ENCODE data around the gene ZNF574.

Gene ZNF574

DNA sequence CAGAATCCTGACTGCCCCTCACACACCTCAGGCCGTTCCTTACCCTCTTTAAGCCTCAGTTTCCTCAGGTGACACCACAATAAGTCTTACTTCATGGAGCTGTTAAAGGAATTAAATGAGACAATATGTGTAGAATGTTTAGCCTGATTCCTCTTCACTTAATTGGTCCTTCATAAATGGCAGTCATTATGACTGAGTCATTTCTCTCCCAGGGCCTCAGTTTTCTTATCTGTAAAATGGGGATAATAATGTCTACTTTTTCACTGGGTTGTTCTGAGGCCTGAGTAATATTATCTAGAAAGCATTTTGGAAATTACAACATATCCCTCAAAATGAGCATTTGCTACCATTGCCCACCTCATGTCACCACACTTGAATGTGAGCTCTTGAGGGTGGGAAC, 34.7 kb downstream of the ZNF574 start:
- H3K36me3 ChIP-seq (ENCODE audit: control insufficient read depth, low read depth, low read length) = no peaks in the 10 kb centered on the region
- no peak overlapping the region for H3K4me3 ChIP-seq (ENCODE audit: low read length)
- H3K9me3 ChIP-seq (ENCODE audit: control insufficient read depth, low read depth, low read length) = no peaks in the 10 kb centered on the region
- no peak overlapping the region for H3K9ac ChIP-seq (ENCODE audit: low read length)
- H3K27me3 ChIP-seq (ENCODE audit: control insufficient read depth, insufficient read depth, low read length) = peaks cover 1% of the 10 kb centered on the region
- no peak overlapping the region for H3K27ac ChIP-seq (ENCODE audit: low read length)
- H3K4me1 ChIP-seq (ENCODE audit: control insufficient read depth, low read depth, low read length) = peaks cover 18% of the 10 kb centered on the region

DNA sequence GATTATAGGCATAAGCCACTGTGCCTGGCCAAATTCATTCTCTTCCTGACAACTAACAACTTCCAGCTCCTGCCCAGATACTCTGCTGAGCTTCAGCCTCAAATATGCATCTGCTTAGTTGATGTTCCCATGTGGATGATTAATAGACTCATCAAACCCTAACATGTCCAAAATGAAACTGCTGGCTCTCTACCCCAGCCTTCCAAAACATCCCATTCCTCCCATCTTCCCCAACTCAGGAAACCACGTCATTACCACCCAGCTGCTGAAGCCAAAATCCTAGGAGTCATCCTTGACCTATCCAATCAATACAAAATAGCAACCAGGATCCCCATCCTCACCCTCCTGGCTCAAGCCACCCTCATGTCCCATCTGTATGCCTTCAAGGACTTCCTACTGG, 35.4 kb downstream of the ZNF574 start:
- Histone ChIP-seq H3K36me3 (ENCODE audit: control insufficient read depth, low read depth, low read length) (no peaks in the 10 kb centered on the region), H3K4me1 (ENCODE audit: control insufficient read depth, low read depth, low read length) (peaks cover 18% of the 10 kb centered on the region), H3K4me3 (ENCODE audit: low read length) (no peak overlapping the region), H3K27ac (ENCODE audit: low read length) (no peak overlapping the region), H3K27me3 (ENCODE audit: control insufficient read depth, insufficient read depth, low read length) (no peaks in the 10 kb centered on the region), H3K9ac (ENCODE audit: low read length) (no peak overlapping the region), H3K9me3 (ENCODE audit: control insufficient read depth, low read depth, low read length) (no peaks in the 10 kb centered on the region)

DNA sequence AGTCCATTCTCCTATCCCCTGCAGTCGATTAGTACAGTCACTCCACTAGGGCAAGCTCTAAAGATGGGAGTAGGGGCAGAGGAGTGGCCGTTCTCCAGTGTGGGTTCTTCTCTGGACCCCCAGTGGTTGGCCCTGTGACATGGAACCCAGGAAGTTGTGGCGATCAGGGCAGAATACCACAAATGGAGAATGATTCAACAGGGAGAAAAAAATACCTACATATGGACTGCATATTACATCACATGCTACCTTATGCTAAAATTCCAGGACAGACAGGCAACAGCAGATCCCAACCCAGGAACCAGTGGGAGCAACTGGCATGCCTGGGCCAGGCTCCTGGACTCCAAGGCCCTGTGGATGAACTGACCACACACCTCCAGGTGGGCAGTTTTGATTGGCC, 35.8 kb downstream of the ZNF574 start:
- Histone ChIP-seq H3K9me3 (ENCODE audit: control insufficient read depth, low read depth, low read length) (no peaks in the 10 kb centered on the region), H3K27ac (ENCODE audit: low read length) (no peak overlapping the region), H3K36me3 (ENCODE audit: control insufficient read depth, low read depth, low read length) (no peaks in the 10 kb centered on the region), H3K4me1 (ENCODE audit: control insufficient read depth, low read depth, low read length) (peaks cover 18% of the 10 kb centered on the region), H3K9ac (ENCODE audit: low read length) (no peak overlapping the region), H3K27me3 (ENCODE audit: control insufficient read depth, insufficient read depth, low read length) (no peaks in the 10 kb centered on the region), H3K4me3 (ENCODE audit: low read length) (no peak overlapping the region)

DNA sequence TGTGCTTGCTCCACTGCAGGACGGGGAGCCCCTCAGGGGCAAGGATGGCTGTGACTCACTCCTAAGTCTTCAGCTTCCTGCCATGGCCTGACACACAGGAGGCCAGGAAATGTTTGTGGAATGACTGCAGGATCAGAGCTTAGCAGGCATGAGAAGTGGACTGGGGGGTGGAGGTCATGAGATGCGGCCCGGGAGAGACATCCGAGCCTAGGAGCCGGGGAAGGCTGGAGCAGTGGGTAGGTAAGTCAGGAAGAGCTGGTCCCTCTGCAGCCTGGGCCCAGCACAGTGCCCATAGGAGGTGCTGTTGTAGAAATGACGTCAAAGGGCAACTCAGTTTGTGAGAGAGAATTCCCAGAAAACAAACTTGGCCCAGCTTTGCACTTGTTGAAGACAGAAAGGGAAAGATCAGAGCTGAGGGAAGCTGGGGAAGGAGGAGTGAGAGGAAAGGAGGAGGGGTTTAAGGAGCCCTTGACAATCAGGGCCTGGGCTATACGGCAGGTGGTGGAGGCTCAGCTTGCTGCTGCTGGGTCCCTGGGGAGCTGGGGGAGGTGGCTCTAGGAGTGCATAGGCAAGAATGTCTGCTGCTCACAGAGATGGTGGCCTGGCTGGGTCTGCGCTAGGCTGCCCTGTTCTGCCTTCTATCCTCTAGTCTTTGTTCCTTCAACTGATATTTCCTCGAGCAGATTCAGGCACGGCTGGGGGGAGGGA, 37.8 kb downstream of the ZNF574 start:
- peak overlapping the region; percentile 11 for H3K4me3 ChIP-seq (ENCODE audit: low read length)
- no peaks in the 10 kb centered on the region for H3K36me3 ChIP-seq (ENCODE audit: control insufficient read depth, low read depth, low read length)
- H3K27ac ChIP-seq (ENCODE audit: low read length) = no peak overlapping the region
- peaks cover 16% of the 10 kb centered on the region for H3K4me1 ChIP-seq (ENCODE audit: control insufficient read depth, low read depth, low read length)
- no peaks in the 10 kb centered on the region for H3K27me3 ChIP-seq (ENCODE audit: control insufficient read depth, insufficient read depth, low read length)
- H3K9ac ChIP-seq (ENCODE audit: low read length) = no peak overlapping the region
- no peaks in the 10 kb centered on the region for H3K9me3 ChIP-seq (ENCODE audit: control insufficient read depth, low read depth, low read length)

DNA sequence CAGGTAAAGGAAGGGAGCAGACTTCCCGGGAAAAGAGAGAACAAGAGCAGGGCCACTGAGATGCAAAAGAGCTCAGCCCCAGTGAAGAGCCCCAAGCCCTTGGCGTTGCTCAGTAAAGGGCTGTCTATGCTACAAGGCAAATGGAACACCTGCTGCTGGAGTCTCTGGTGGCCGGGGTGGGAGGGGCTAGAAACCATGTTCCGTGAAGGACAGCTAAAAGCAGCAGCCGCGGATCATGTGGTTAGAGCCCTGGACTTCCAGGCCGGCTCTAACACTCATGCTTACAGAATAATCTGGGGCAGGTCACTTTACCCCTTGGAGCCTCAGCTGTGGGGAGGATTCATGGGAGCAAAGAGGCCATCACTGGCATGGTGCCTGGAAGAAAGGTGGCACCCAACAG, 38.4 kb downstream of the ZNF574 start:
- H3K4me1 ChIP-seq (ENCODE audit: control insufficient read depth, low read depth, low read length) = peaks cover 14% of the 10 kb centered on the region
- H3K27ac ChIP-seq (ENCODE audit: low read length) = no peak overlapping the region
- peak overlapping the region; percentile 11 for H3K4me3 ChIP-seq (ENCODE audit: low read length)
- H3K27me3 ChIP-seq (ENCODE audit: control insufficient read depth, insufficient read depth, low read length) = no peaks in the 10 kb centered on the region
- H3K9ac ChIP-seq (ENCODE audit: low read length) = no peak overlapping the region
- no peaks in the 10 kb centered on the region for H3K36me3 ChIP-seq (ENCODE audit: control insufficient read depth, low read depth, low read length)
- H3K9me3 ChIP-seq (ENCODE audit: control insufficient read depth, low read depth, low read length) = no peaks in the 10 kb centered on the region

DNA sequence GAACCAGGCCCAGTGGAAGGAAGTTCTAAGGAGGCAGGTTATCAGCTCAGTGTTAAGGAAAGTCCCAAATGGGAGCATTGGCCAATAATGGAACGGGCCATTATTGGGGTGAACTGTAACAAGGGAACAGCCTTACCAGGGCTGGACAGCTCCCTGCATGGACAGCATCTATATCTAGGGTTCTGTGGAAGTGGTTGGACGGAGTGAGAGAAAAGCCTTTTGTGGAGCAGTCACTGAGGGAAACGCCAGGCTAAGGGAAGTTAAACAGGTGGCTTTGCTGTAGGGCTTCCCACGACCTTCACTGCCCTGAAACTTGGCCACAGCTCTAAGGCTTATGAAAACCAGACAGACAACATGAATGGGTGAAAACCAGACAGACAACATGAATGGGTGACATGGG, 39.3 kb downstream of the ZNF574 start:
- H3K36me3 ChIP-seq (ENCODE audit: control insufficient read depth, low read depth, low read length) = no peaks in the 10 kb centered on the region
- H3K27ac ChIP-seq (ENCODE audit: low read length) = no peak overlapping the region
- H3K9ac ChIP-seq (ENCODE audit: low read length) = no peak overlapping the region
- peaks cover 14% of the 10 kb centered on the region for H3K4me1 ChIP-seq (ENCODE audit: control insufficient read depth, low read depth, low read length)
- H3K9me3 ChIP-seq (ENCODE audit: control insufficient read depth, low read depth, low read length) = no peaks in the 10 kb centered on the region
- no peaks in the 10 kb centered on the region for H3K27me3 ChIP-seq (ENCODE audit: control insufficient read depth, insufficient read depth, low read length)
- H3K4me3 ChIP-seq (ENCODE audit: low read length) = no peak overlapping the region

DNA sequence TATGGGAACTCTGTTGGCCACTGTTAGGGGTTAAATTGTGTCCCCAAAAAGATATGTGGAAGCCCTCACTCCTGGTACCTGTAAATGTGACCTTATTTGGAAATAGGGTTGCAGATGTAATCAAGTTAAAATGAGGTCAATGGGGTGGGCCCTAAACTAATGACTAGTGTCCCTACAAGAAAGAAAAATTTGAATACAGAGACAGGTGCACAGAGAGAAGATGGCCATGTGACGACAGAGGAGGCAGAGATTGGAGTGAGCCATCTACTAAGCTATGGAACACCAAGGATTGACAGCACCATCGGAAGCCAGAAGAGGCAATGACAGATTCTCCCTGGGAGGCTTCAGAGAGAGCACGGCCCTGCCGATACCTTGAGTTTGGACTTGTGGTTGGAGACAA, 39.7 kb downstream of the ZNF574 start:
- H3K36me3 ChIP-seq (ENCODE audit: control insufficient read depth, low read depth, low read length) = no peaks in the 10 kb centered on the region
- peaks cover 14% of the 10 kb centered on the region for H3K4me1 ChIP-seq (ENCODE audit: control insufficient read depth, low read depth, low read length)
- H3K27me3 ChIP-seq (ENCODE audit: control insufficient read depth, insufficient read depth, low read length) = no peaks in the 10 kb centered on the region
- H3K4me3 ChIP-seq (ENCODE audit: low read length) = no peak overlapping the region
- H3K9ac ChIP-seq (ENCODE audit: low read length) = no peak overlapping the region
- no peak overlapping the region for H3K27ac ChIP-seq (ENCODE audit: low read length)
- H3K9me3 ChIP-seq (ENCODE audit: control insufficient read depth, low read depth, low read length) = no peaks in the 10 kb centered on the region

DNA sequence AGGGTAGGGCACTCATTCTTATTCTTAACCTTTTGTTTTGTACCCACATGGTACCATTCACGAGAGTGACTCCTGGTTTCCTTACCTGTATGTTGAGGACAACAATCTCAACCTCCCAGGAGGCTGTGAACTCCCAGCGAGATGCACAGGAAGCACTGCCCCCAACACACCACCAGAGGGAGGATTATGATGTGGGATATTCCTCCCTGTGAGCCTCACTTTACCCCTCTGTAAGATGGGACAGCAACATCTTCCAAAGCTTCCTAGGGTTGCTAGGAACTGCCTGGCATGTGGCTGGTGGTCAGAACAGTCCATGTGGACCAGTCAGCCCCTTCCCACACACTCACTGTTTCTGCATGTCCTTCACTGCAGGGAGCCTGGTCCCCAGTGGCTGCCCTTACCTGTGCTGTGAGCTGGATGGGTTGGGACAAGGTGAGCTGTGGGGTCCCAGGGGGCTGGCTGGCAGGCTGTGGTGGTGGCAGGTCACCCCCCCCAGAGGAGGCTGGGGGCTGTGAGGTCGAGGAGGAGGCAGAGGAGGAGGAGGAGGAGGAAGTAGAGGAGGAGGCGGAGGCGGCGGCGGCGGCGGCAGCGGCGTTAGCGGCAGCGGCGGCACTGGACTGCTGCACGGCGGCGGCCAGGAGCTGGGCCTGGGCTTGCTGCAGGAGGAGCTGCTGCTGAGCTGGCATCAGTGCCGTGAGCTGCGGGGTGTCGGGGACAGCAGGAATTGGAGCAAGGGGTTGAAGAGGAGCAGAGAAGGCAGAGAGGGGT, 40.5 kb downstream of the ZNF574 start:
- Histone ChIP-seq H3K27ac (ENCODE audit: low read length) (no peak overlapping the region), H3K4me3 (ENCODE audit: low read length) (no peak overlapping the region), H3K27me3 (ENCODE audit: control insufficient read depth, insufficient read depth, low read length) (no peaks in the 10 kb centered on the region), H3K9ac (ENCODE audit: low read length) (no peak overlapping the region), H3K36me3 (ENCODE audit: control insufficient read depth, low read depth, low read length) (no peaks in the 10 kb centered on the region), H3K9me3 (ENCODE audit: control insufficient read depth, low read depth, low read length) (no peaks in the 10 kb centered on the region), H3K4me1 (ENCODE audit: control insufficient read depth, low read depth, low read length) (peaks cover 14% of the 10 kb centered on the region)

DNA sequence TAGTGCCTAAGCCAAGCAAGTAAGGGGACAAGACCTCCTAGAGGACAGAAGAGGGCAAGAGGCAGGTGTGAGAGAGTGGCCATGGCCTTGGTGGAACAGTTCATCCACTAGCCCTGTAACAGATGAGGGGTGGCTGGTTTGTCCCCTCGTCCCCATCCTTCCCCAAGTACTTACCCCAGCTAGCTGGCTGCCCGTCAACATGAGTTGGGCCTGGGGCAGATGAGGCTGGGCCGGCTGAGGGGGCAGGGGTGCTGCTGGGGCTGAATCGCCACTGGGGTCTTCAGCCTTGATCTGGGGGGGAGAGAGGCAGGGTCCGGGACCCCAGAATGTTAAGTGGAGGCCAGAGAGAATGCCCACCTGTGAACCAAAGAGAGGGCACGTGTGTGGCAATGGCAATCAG, 41.1 kb downstream of the ZNF574 start:
- no peak overlapping the region for H3K4me3 ChIP-seq (ENCODE audit: low read length)
- no peaks in the 10 kb centered on the region for H3K9me3 ChIP-seq (ENCODE audit: control insufficient read depth, low read depth, low read length)
- peaks cover 16% of the 10 kb centered on the region for H3K4me1 ChIP-seq (ENCODE audit: control insufficient read depth, low read depth, low read length)
- no peak overlapping the region for H3K27ac ChIP-seq (ENCODE audit: low read length)
- H3K9ac ChIP-seq (ENCODE audit: low read length) = no peak overlapping the region
- H3K36me3 ChIP-seq (ENCODE audit: control insufficient read depth, low read depth, low read length) = no peaks in the 10 kb centered on the region
- H3K27me3 ChIP-seq (ENCODE audit: control insufficient read depth, insufficient read depth, low read length) = no peaks in the 10 kb centered on the region

DNA sequence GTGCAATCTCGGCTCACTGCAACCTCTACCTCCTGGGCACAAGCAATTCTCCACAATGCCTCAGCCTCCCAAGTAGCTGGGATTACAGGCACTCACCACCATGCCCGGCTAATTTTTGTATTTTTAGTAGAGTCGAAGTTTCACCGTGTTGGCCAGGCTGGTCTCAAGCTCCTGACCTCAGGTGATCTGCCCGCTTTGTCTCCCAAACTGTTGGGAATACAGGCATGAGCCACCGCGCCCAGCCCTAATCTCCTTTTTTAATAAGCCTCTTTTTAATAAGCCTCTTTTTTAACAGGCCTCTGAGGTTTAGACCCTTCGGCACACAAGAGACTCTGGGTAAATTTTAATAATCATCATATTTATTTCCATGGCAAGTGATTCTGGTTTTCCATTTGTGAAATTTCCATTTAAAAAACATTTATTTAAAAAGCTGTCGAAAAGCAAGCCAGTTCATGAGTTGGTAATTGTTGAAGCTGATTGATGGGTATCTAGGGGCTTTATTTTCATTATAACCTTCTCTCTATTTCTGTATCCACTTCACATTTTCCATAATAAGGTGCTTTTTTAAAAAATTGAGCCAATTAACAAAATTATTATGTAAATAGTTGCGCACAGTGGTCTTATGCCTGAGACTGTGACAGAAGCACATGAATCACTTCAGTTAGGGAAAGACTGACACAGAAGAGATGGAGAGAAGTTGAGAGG, 44.5 kb downstream of the ZNF574 start:
- no peak overlapping the region for H3K27ac ChIP-seq (ENCODE audit: low read length)
- H3K4me3 ChIP-seq (ENCODE audit: low read length) = no peak overlapping the region
- no peaks in the 10 kb centered on the region for H3K9me3 ChIP-seq (ENCODE audit: control insufficient read depth, low read depth, low read length)
- H3K36me3 ChIP-seq (ENCODE audit: control insufficient read depth, low read depth, low read length) = no peaks in the 10 kb centered on the region
- H3K9ac ChIP-seq (ENCODE audit: low read length) = no peak overlapping the region
- H3K27me3 ChIP-seq (ENCODE audit: control insufficient read depth, insufficient read depth, low read length) = no peaks in the 10 kb centered on the region
- H3K4me1 ChIP-seq (ENCODE audit: control insufficient read depth, low read depth, low read length) = peaks cover 3% of the 10 kb centered on the region

DNA sequence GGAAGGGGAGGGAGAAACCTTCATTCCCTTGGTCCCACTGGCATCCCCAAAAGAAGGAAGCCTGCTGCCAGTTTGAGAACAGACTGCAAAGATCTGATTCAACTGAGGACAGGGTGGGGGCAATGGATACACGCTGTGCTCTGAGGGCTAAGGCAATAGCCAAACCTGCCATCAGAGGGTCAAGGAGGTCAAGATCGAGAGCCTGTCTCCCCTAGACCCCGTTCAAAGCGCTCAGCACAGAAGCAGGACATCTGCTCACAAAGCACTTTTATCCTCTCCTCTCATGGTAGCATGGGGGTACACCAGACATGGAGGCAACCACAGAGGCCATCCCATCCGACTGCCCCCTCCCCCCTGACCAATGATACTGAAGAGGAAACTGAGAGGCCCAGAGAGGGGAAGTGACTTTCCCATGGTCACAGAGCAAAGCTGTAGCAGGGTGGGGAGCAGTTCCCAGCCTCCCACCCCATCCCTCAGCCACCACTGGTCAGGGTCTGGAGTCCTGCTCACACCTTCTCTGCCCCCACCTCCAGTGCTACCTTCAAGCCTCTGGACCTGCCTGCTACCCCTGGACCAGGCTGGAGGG, 45.2 kb downstream of the ZNF574 start:
- no peaks in the 10 kb centered on the region for H3K9me3 ChIP-seq (ENCODE audit: control insufficient read depth, low read depth, low read length)
- H3K27me3 ChIP-seq (ENCODE audit: control insufficient read depth, insufficient read depth, low read length) = no peaks in the 10 kb centered on the region
- no peak overlapping the region for H3K4me3 ChIP-seq (ENCODE audit: low read length)
- no peaks in the 10 kb centered on the region for H3K36me3 ChIP-seq (ENCODE audit: control insufficient read depth, low read depth, low read length)
- no peak overlapping the region for H3K27ac ChIP-seq (ENCODE audit: low read length)
- peaks cover 3% of the 10 kb centered on the region for H3K4me1 ChIP-seq (ENCODE audit: control insufficient read depth, low read depth, low read length)
- H3K9ac ChIP-seq (ENCODE audit: low read length) = no peak overlapping the region

Measured in iPS-18a (cell line).